GM18873 (cell line): ENCODE measurements around the gene GFER.

Experiments used
- ATAC-seq: cut with Tn5 transposase; IDR thresholded peaks from one replicate; pipeline ENCODE4 v1.9.1; 2021; ENCODE audit warnings: mild to moderate bottlenecking, moderate library complexity, moderate number of reproducible peaks; ENCODE audit not compliant: unreplicated experiment, low FRiP score

Gene GFER

GRCh38 chr16:2036200-2036966, 52.4 kb downstream of the GFER start:
- no peak for ATAC-seq

GRCh38 chr16:2037115-2037514, 53.1 kb downstream of the GFER start:
- ATAC-seq: no peak
